A673 (cell line): Measurements from ENCODE around the gene XRCC1.

Experiments
- EZH2 ChIP-seq: fragments of 200-600 bp; sonication (generic); IDR thresholded peaks from 2 replicates; pipeline ENCODE4 v1.6.1; 2017; ENCODE audit warnings: borderline replicate concordance, low read depth, mild to moderate bottlenecking, mixed read lengths, antibody characterized with exemption, low read length; ENCODE audit not compliant: poor library complexity, severe bottlenecking
- TF ChIP-seq, protein P1 (sequence below): fragments of 300-800, 200-600 bp; sonication (generic); conservative IDR thresholded peaks from 2 replicates; pipeline ENCODE4 v1.5.1; 2017; ENCODE audit warnings: low read depth, mild to moderate bottlenecking, antibody characterized with exemption, low read length, moderate library complexity, mixed read lengths

DNA sequence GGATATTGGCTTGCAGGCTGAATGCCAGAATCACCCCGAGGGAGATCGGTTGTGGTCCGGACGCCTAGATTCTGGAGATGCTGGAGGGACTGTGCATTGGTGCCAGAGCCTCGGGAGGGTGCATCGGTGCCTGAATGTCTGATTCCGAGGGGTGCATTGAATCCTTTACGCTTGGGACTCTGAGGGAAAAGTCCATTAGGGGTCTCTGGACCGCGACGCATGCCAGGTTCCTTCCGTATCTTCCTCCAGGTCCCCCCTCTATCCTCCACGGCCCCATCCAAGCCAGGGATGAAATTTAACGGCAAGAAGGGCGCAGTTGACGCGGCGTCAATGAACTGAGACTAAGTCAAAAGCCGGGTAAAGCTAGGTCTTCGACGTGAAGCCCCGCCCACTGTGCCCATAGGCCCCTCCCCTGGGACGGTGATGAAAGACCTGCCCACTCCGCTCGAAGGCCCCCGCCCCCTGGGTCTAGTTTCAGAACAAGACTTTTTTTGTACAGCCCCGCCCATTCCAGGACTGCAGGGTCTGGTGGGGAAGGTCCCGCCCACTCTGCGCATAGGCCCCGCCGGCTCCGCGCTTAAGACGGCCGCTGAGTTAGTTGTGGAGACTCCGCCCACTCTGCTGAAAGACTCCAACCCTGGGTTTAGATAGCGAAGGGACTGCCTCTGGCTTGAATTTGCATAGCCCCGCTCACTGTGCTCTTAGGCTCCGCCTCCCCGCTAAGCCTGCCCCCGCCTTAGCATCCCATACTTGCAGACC is 41.6 kb downstream of the XRCC1 start:
- TF ChIP-seq, protein P1, sequence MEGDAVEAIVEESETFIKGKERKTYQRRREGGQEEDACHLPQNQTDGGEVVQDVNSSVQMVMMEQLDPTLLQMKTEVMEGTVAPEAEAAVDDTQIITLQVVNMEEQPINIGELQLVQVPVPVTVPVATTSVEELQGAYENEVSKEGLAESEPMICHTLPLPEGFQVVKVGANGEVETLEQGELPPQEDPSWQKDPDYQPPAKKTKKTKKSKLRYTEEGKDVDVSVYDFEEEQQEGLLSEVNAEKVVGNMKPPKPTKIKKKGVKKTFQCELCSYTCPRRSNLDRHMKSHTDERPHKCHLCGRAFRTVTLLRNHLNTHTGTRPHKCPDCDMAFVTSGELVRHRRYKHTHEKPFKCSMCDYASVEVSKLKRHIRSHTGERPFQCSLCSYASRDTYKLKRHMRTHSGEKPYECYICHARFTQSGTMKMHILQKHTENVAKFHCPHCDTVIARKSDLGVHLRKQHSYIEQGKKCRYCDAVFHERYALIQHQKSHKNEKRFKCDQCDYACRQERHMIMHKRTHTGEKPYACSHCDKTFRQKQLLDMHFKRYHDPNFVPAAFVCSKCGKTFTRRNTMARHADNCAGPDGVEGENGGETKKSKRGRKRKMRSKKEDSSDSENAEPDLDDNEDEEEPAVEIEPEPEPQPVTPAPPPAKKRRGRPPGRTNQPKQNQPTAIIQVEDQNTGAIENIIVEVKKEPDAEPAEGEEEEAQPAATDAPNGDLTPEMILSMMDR, result no peak
- no peak for TF ChIP-seq EZH2
